Measurements from ENCODE around the gene MYL4.
"Not testable (repeated sequence)": the region's sequence is repeated elsewhere in the genome, so short reads cannot be mapped to it uniquely, and the experiment has no call there.

Gene MYL4

DNA sequence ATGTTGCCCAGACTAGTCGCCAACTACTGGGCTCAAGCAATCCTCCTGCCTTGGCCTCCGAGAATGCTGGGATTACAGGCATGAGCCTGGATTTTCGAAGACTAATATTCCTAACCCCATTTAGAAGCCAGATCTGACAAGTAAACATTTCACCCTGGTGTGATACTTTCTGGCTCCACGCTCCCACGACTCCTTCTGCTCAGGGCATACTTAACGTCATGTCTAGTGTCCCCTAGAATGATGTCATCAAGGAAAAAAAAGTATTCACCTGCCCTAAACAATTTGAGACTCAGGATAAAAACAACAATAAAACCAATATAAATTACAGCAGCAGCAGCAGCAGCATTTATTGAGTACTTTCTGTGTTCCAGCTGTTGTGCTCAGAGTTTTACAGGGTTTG is 57.6 kb downstream of the MYL4 start:
- DNase-seq (ENCODE audit: low read depth) = no peak
- TF ChIP-seq, protein P1, sequence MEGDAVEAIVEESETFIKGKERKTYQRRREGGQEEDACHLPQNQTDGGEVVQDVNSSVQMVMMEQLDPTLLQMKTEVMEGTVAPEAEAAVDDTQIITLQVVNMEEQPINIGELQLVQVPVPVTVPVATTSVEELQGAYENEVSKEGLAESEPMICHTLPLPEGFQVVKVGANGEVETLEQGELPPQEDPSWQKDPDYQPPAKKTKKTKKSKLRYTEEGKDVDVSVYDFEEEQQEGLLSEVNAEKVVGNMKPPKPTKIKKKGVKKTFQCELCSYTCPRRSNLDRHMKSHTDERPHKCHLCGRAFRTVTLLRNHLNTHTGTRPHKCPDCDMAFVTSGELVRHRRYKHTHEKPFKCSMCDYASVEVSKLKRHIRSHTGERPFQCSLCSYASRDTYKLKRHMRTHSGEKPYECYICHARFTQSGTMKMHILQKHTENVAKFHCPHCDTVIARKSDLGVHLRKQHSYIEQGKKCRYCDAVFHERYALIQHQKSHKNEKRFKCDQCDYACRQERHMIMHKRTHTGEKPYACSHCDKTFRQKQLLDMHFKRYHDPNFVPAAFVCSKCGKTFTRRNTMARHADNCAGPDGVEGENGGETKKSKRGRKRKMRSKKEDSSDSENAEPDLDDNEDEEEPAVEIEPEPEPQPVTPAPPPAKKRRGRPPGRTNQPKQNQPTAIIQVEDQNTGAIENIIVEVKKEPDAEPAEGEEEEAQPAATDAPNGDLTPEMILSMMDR (IDR thresholded peaks at IDR 0.05; ENCODE audit: control insufficient read depth, insufficient read depth, low read depth, low read length, missing control alignments) = no peak
- H3K4me3 ChIP-seq (ENCODE audit: control insufficient read depth, low read depth, low read length) = no peak overlapping the region

DNA sequence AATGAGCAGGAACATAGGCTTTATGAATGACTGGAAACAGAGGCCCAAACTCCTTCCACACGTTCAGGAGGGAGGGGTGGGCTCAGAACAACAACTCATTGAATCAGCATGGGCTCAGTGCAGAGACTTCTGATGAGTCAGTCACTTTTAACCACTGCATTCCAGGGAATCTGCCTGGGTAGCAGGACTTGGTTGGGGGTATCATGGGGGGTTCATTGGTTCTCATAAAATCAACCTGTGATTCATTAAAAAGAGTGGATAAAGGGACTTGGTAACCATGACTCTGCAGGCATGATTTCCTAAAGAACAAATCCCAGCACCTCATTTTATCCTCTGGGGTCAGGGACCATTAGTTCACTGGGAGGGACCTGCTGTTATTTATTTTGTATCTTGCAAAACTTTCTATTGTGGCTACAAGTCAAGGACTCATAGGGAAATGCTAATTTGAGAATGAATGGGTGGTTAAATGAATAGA is 58.2 kb downstream of the MYL4 start:
- DNase-seq (ENCODE audit: low read depth) = peak; percentile 92
- TF ChIP-seq, protein P1 (IDR thresholded peaks at IDR 0.05; ENCODE audit: control insufficient read depth, insufficient read depth, low read depth, low read length, missing control alignments) = no peak
- no peak overlapping the region for H3K4me3 ChIP-seq (ENCODE audit: control insufficient read depth, low read depth, low read length)

DNA sequence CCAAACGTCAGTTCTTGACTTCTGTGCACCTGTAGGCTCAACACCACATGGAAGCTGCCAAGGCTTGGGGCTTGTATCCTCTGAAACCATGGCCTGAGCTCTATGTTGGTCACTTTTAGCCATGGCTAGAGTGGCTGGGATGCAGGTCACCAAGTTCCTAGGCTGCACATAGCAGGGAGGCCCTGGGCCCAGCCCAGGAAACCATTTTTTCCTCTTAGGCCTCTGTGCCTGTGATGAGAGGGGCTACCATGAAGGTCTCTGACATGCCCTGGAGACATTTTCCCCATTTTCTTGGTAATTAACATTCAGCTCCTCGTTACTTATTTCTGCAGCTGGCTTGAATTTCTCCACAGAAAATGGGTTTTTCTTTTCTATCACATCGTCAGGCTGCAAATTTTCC is 59.8 kb downstream of the MYL4 start:
- H3K4me3 ChIP-seq (ENCODE audit: control insufficient read depth, low read depth, low read length); DNase-seq (ENCODE audit: low read depth): not testable (repeated sequence)

DNA sequence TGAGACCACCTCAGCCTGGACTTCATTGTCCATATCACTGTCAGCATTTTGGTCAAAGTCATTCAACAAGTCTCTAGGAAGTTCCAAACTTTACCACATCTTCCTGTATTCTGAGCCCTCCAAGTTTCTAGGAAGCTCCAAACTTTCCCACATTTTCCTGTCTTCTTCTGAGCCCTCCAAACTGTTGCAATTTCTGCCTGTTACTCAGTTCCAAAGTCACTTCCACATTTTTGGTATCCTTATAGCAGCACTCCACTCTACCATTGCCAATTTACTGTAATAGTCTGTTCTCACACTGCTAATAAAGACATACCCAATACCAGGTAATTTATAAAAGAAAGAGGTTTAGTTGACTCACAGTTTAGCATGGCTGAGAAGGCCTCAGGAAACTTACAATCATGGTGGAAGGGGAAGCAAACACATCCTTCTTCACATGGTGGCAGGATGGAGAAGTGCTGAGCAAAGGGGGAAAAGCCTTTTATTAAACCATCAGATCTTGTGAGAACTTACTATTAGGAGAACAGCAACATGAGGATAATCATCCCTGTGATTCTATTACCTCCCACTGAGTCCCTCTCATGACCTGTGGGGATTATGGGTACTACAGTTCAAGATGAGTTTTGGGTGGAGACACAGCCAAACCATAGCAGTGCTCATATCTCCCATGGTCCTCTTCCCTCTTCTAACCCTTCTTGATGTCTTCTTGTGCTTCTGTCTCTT is 60.6 kb downstream of the MYL4 start:
- not testable (repeated sequence) for H3K4me3 ChIP-seq (ENCODE audit: control insufficient read depth, low read depth, low read length); DNase-seq (ENCODE audit: low read depth)

DNA sequence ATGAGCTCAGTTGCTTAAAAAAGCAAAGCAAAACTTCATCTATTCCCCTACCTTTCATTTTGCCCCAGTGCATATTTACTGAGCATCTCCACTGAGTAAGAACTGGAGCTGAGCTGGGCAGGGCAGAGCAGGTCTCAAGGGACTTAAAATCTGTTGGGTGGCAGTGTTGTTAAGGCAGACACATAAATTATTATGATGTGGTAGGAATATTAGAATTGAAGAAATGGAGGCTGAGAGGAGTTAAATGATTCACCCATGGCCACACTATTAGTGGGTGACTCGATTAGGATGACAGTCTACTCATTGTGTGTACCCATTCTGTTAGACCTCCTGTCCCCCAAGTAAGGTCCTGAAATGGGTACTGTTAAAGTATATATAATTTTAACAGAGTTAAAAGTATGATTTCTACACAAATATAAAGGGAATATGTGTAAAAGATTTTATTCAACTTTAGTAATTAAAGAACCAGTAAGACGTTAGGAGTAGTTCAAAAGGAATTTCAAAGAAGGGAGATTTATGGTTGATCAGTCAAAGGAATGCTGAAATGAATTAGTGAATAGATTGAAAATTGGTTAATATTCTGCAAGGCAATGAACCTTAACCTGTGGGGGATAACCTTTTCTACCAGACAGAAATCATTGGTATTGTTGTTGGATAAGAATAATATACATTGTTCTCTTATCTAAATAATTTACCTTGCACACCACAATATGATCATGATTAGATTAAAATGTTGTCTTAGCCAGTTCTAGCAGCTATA is 62.0 kb downstream of the MYL4 start:
- no peak for DNase-seq (ENCODE audit: low read depth)
- no peak overlapping the region for H3K4me3 ChIP-seq (ENCODE audit: control insufficient read depth, low read depth, low read length)
- TF ChIP-seq, protein P1 (IDR thresholded peaks at IDR 0.05; ENCODE audit: control insufficient read depth, insufficient read depth, low read depth, low read length, missing control alignments) = no peak

DNA sequence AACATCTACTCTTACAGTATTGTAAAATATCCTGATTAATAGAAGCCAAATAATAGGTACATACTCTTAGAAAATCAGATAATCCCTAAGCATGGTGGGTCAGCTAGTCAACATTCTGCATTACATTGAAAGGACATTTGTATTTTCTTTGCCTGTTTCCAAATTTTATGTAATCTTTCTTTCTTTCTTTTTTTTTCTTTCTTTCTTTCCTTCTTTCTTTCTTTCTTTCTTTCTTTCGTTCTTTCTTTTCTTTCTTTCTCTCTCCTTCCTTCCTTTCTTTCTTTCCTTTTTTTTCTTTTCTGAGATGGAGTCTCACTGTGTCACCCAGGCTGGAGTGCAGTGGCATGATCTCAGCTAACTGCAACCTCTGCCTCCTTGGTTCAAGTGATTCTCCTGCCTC is 63.3 kb downstream of the MYL4 start:
- DNase-seq (ENCODE audit: low read depth) = no peak
- H3K4me3 ChIP-seq (ENCODE audit: control insufficient read depth, low read depth, low read length) = no peak overlapping the region
- TF ChIP-seq, protein P1 (IDR thresholded peaks at IDR 0.05; ENCODE audit: control insufficient read depth, insufficient read depth, low read depth, low read length, missing control alignments) = no peak

DNA sequence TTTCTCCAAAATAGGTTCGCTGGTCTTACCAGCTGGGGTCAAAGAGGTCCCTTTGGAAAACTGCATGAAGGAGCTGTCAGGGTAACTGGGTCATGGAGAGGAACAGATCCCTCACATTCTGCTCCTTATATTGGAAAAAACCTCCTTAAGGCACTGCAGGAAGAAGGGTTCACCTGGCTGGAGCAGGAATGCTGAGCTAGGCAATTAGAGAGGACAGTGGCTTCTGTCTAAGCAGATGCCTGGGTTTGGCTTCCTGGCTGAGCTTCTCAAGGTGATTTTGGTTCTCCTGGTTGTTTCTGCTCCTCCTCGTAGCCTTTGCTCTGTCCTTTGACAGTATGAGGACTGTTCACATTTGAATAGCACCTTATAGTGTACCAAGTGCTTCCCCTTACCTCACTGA is 64.1 kb downstream of the MYL4 start:
- DNase-seq (ENCODE audit: low read depth) = no peak
- no peak overlapping the region for H3K4me3 ChIP-seq (ENCODE audit: control insufficient read depth, low read depth, low read length)
- TF ChIP-seq, protein P1 (IDR thresholded peaks at IDR 0.05; ENCODE audit: control insufficient read depth, insufficient read depth, low read depth, low read length, missing control alignments) = no peak

Data from AG09309 (cell line).